Neutrophil (primary cell): ENCODE measurements around the gene LOX.

Experiments used
- H3K27ac ChIP-seq: fragments of 200-600 bp; sonication (generic); 2 replicates; pipeline ENCODE4 v1.5.1; 2016; ENCODE audit warnings: mild to moderate bottlenecking, moderate library complexity
- H3K27me3 ChIP-seq: fragments of 200-600 bp; sonication (generic); 2 replicates; pipeline ENCODE4 v1.6.0; 2016; ENCODE audit warnings: mild to moderate bottlenecking
- H3K36me3 ChIP-seq: fragments of 200-600 bp; sonication (generic); 2 replicates; pipeline ENCODE4 v1.5.1; 2017
- H3K4me1 ChIP-seq, 2 experiments: fragments of 200-600 bp in 1 of 2; sonication (generic) in 1 of 2; 1 replicate in 1 of 2; 2 replicates in 1 of 2; pipeline versions ENCODE4 v1.5.1 to v1.6.1; 2013 to 2016; ENCODE audit warnings: low read depth in 1 of 2, low read length in 1 of 2, mild to moderate bottlenecking in 1 of 2, moderate library complexity in 1 of 2; ENCODE audit not compliant: control insufficient read depth in 1 of 2, insufficient read depth in 1 of 2
- H3K4me3 ChIP-seq, 2 experiments: fragments of 200-600 bp in 1 of 2; sonication (generic) in 1 of 2; 1 replicate in 1 of 2; 2 replicates in 1 of 2; pipeline ENCODE4 v1.5.1; 2013 to 2016; ENCODE audit warnings: low read depth in 1 of 2, low read length in 1 of 2, mild to moderate bottlenecking in 1 of 2, moderate library complexity in 1 of 2
- H3K9me3 ChIP-seq: fragments of 200-600 bp; sonication (generic); 2 replicates; pipeline ENCODE4 v1.5.1; 2016
- TF ChIP-seq, protein P1 (sequence below): fragments of 200-600 bp; sonication (generic); IDR thresholded peaks from 2 replicates; pipeline ENCODE4 v1.5.1; 2016; ENCODE audit warnings: antibody characterized with exemption

LOX gene

DNA sequence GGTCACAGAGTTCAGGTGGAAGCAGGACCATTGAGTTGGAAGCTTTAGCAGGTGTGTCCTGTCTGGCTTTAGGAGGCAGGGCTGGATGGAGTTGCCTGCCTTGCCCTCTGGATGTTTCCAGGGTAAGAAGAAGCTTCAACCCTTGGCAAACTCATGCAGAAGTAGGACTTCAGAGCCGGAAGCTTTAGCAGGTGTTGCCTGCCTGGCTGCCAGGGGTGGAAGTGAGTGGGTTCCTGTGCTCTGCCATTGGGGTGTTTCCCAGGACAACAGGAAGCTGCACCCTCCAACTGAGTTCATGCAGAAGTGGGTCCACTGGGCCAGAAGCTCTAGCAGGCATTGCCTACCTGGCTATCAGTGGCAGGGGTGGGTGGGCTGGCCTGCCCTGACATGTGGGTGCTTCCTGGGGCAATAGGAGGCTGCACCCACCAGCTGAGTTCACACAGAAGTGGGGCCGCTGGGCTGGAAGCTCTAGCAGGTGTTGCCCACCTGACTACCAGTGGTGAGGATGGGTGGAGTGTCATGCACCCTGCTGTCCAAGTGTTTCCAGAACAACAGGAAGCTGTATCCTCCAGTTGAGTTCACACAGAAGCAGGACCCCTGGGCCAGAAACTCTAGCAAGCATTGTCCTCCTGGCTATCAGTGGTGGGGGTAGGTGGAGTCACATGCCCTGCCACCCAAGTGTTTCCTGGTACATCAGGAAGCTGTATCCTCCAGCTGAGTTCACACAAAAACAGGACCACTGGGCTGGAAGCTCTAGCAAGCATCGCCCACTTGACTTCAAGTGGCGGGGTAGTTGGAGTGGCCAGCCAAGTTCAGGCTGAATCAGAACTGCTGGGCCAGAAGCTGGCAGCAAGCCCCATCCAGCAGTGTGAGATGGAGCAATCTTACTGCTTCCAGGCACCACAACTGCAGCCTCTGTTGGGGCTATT is 24.6 kb downstream of the LOX start:
- H3K9me3 ChIP-seq: peaks cover 3% of the 10 kb centered on the region
- no peak overlapping the region for H3K27ac ChIP-seq
- no peaks in the 10 kb centered on the region for H3K4me1 ChIP-seq
- H3K27me3 ChIP-seq: no peaks in the 10 kb centered on the region
- TF ChIP-seq, protein P1, sequence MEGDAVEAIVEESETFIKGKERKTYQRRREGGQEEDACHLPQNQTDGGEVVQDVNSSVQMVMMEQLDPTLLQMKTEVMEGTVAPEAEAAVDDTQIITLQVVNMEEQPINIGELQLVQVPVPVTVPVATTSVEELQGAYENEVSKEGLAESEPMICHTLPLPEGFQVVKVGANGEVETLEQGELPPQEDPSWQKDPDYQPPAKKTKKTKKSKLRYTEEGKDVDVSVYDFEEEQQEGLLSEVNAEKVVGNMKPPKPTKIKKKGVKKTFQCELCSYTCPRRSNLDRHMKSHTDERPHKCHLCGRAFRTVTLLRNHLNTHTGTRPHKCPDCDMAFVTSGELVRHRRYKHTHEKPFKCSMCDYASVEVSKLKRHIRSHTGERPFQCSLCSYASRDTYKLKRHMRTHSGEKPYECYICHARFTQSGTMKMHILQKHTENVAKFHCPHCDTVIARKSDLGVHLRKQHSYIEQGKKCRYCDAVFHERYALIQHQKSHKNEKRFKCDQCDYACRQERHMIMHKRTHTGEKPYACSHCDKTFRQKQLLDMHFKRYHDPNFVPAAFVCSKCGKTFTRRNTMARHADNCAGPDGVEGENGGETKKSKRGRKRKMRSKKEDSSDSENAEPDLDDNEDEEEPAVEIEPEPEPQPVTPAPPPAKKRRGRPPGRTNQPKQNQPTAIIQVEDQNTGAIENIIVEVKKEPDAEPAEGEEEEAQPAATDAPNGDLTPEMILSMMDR: no peak
- H3K36me3 ChIP-seq: no peaks in the 10 kb centered on the region
- no peak overlapping the region for H3K4me3 ChIP-seq

- no peaks in the 10 kb centered on the region for H3K36me3 ChIP-seq
- no peaks in the 10 kb centered on the region for H3K27me3 ChIP-seq
- H3K4me1 ChIP-seq: no peaks in the 10 kb centered on the region
- no peak overlapping the region for H3K27ac ChIP-seq
- peaks cover 3% of the 10 kb centered on the region for H3K9me3 ChIP-seq
- H3K4me3 ChIP-seq: no peak overlapping the region
- TF ChIP-seq, protein P1: no peak
Measured at GRCh38 chr5:122051569-122051968, 26.5 kb downstream of the LOX start.

DNA sequence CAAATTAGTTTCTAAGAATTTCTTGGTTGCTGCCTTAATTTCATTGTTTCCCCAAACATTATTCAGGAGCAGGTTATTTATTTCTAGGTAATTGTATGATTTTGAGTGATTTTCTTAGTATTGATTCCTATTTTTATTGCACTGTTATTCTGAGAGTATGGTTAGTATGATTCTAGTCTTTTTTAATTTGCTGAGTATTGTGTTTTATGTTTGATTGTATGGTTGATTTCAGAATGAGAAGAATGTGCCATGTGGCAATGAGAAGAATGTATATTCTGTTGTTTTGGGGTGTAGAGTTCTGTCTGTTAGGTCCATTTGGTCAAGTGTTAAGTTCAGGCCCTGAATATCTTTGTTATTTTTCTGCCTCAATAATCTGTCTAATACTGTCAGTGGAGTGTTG is 27.1 kb downstream of the LOX start:
- TF ChIP-seq, protein P1: no peak
- Histone ChIP-seq H3K9me3 (peaks cover 3% of the 10 kb centered on the region), H3K4me1 (no peaks in the 10 kb centered on the region), H3K36me3 (no peaks in the 10 kb centered on the region), H3K27me3 (no peaks in the 10 kb centered on the region), H3K4me3 (no peak overlapping the region), H3K27ac (no peak overlapping the region)

DNA sequence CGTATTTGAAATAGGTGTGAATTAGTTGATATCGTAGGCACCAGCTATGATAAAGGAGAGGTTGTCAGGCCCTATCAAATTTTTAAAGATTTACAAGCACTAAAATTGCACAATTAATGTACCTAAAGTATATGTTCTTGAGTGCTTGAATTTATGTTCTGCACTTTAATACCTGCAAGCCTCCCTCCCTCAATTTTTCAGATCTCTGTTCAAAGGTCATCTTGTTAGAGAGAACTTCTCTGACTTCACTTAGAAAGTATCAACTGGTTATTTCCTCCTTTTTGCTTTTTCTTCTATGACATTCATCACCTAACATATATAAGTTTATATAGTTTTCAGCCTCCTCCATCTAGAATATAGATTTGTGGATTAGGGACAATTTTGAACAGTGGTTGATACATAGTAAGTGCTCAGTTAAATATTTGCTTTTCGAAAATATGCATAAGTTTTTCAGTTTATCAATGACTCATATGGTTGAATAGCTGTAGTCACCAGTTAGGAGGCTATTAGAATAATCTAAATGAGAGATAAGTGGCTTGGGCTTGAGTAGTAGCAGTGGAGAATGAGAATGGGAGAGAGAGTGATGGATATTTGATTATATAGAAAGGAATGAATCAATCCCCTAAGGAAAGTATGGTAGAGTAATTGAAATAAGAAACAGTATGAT is 37.3 kb downstream of the LOX start:
- Histone ChIP-seq H3K27me3 (no peaks in the 10 kb centered on the region), H3K36me3 (no peaks in the 10 kb centered on the region), H3K4me1 (no peaks in the 10 kb centered on the region), H3K9me3 (no peaks in the 10 kb centered on the region), H3K4me3 (no peak overlapping the region), H3K27ac (no peak overlapping the region)
- TF ChIP-seq, protein P1: no peak

DNA sequence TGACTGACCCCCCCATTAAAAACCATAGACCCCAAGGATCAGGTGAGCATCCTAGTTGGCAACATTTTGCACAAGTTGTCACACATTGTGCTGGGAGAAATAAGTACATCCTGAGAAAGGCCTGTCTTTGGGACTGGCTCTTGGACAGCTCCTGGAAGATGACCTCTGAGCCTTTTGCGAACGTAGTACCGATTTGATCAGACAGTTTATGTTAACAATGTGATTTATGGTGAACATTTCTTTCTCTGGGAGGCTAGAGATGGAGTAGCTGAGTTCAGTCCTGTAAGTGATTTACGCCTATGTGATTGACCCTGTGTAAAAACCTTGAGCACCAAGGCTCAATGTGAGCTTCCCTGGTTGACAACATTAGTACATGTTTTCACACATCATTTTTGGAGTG is 41.7 kb downstream of the LOX start:
- no peak overlapping the region for H3K27ac ChIP-seq
- H3K27me3 ChIP-seq: no peaks in the 10 kb centered on the region
- no peak overlapping the region for H3K4me3 ChIP-seq
- H3K9me3 ChIP-seq: no peaks in the 10 kb centered on the region
- TF ChIP-seq, protein P1: no peak
- H3K4me1 ChIP-seq: no peaks in the 10 kb centered on the region
- H3K36me3 ChIP-seq: no peaks in the 10 kb centered on the region
